ENCODE measurements around the gene MOB2.

- TF ChIP-seq CTCF (conservative IDR thresholded peaks at IDR 0.05 in 1 of 2, IDR thresholded peaks at IDR 0.05 in 1 of 2; ENCODE audit: low read depth in 1 of 2, low read length in 2 of 2) (no peak), EZH2 (IDR thresholded peaks at IDR 0.05; ENCODE audit: low read length, missing control alignments) (no peak)
These were observed 6.4 kb downstream of the MOB2 start for GRCh38 chr11:1480191-1480554.
